Calu3 (cell line): Measurements from ENCODE around the gene LARP1. TPM values are rescaled to one million over a fixed set of nuclear protein-coding genes. Genes with fewer than 3 reads are reported as not detected.

Source experiments
- BruUV-seq: library from RNA; stranded (reverse); fragments of 400-500 nt; replicated peaks from 2 replicates; lab custom pipeline; 2021; lab: Mats Ljungman, UMichigan
- CTCF ChIA-PET: fragments of 300-600 bp; sonication (Branson Sonifier 250); formaldehyde crosslinking; loops from one replicate; lab custom pipeline; 2022; ENCODE audit warnings: antibody characterized with exemption; lab: Charles Lee
- DNase-seq: peaks from one replicate; pipeline ENCODE4 v3.0.0; 2022
- H3K27ac Mint-ChIP-seq: one replicate; pipeline ENCODE4 v1.8.0; 2022; ENCODE audit warnings: mixed read lengths; ENCODE audit not compliant: unreplicated experiment
- H3K27me3 Mint-ChIP-seq: one replicate; pipeline ENCODE4 v1.8.0; 2022; ENCODE audit warnings: mixed read lengths; ENCODE audit not compliant: unreplicated experiment
- H3K36me3 Mint-ChIP-seq: one replicate; pipeline ENCODE4 v1.8.0; 2022; ENCODE audit warnings: mild to moderate bottlenecking, moderate library complexity, mixed read lengths; ENCODE audit not compliant: insufficient read depth, unreplicated experiment
- H3K4me1 Mint-ChIP-seq: one replicate; pipeline ENCODE4 v1.8.0; 2022; ENCODE audit warnings: mild to moderate bottlenecking, low read depth, mixed read lengths; ENCODE audit not compliant: unreplicated experiment
- H3K4me3 Mint-ChIP-seq: one replicate; pipeline ENCODE4 v1.8.0; 2022; ENCODE audit warnings: mild to moderate bottlenecking, low read depth, moderate library complexity, mixed read lengths; ENCODE audit not compliant: unreplicated experiment
- H3K9me3 Mint-ChIP-seq: one replicate; pipeline ENCODE4 v1.8.0; 2022; ENCODE audit warnings: low read depth, mixed read lengths; ENCODE audit not compliant: unreplicated experiment
- intact Hi-C: fragments of 100-400 bp; cut with micrococcal nuclease; formaldehyde crosslinking; loops from one replicate; pipeline ENCODE4 v1.10.0; 2022; ENCODE audit not compliant: unreplicated experiment
- total RNA-seq: library from RNA; stranded (reverse); gene quantifications from 2 replicates; pipeline ENCODE4 v1.2.3, GENCODE V29; 2022
- TF ChIP-seq, protein P1 (sequence below): fragments of 200-600 bp; IDR thresholded peaks from one replicate; pipeline ENCODE4 v1.8.0; 2022; ENCODE audit warnings: antibody characterized with exemption; ENCODE audit not compliant: unreplicated experiment

Gene LARP1
- total RNA-seq, 1 experiment from 2014 or later, result 339 TPM

DNA sequence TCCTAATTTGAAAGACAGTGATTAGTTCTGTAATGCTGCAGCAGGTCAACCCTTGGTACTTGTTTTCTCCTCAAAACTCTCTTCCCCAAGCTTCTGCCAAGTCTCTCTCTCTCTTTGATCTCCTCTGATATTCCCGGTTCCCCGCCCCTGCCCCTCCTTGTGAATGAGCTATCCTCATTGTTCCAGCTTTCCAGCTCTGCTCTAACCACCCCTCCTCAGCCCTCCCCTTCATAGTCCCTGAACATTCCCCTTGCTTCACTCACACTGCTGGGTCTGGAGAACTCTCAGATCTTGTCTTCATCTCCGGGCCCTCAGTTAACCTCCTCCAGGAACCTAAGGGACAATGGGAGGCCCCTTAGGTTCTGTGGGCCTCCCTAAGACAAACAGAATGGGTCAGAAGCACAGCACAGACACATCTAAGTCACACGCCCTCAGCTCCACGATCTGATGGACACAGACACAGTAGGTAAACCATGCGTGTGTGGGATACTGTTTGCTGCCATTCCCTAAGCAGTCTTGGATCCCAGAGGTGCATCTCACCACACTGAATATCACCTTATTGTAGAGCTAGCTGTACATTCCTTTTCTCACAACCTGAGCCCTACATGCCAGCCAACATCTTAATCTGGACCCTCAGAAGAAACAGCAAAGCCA lies 17.4 kb upstream of the LARP1 start:
- H3K9me3 Mint-ChIP-seq, result no peaks in the 10 kb centered on the region
- H3K27me3 Mint-ChIP-seq, result no peaks in the 10 kb centered on the region
- intact Hi-C loops, result no loop called here
- no peak overlapping the region for H3K4me3 Mint-ChIP-seq
- TF ChIP-seq, protein P1, sequence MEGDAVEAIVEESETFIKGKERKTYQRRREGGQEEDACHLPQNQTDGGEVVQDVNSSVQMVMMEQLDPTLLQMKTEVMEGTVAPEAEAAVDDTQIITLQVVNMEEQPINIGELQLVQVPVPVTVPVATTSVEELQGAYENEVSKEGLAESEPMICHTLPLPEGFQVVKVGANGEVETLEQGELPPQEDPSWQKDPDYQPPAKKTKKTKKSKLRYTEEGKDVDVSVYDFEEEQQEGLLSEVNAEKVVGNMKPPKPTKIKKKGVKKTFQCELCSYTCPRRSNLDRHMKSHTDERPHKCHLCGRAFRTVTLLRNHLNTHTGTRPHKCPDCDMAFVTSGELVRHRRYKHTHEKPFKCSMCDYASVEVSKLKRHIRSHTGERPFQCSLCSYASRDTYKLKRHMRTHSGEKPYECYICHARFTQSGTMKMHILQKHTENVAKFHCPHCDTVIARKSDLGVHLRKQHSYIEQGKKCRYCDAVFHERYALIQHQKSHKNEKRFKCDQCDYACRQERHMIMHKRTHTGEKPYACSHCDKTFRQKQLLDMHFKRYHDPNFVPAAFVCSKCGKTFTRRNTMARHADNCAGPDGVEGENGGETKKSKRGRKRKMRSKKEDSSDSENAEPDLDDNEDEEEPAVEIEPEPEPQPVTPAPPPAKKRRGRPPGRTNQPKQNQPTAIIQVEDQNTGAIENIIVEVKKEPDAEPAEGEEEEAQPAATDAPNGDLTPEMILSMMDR, result no peak
- no peaks in the 10 kb centered on the region for H3K36me3 Mint-ChIP-seq
- BruUV-seq, result no TSS peak
- no peak overlapping the region for H3K27ac Mint-ChIP-seq
- no peaks in the 10 kb centered on the region for H3K4me1 Mint-ChIP-seq
- CTCF ChIA-PET, result no interaction called here
- no peak for DNase-seq

DNA sequence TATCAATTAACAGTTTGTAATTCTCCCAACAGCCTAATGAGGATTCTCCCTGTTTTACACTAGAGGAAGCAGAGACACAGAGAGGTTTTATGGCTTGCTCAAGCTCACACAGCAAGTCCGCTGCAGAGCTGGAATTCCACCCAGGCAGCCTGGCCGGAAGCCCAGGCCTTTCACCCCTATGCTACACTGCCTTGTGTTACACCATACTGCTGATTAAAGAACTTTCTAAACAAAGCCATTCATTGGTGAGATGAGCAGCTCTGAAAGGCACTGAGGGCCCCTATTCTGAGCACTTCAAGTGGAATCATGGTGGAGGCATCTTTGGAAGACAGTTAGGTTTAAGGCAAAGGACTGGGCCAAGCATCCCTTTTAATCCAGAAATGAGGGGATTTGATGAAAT lies 14.7 kb upstream of the LARP1 start:
- CTCF ChIA-PET, result interaction anchor here (0.8 kb wide), 1 partner anchor 26 kb away, joined by 3 read pairs; no protein-coding TSS in a partner anchor
- Mint-ChIP-seq H3K4me3 (no peak overlapping the region), H3K27me3 (no peaks in the 10 kb centered on the region), H3K4me1 (no peaks in the 10 kb centered on the region), H3K9me3 (no peaks in the 10 kb centered on the region), H3K27ac (no peak overlapping the region), H3K36me3 (no peaks in the 10 kb centered on the region)
- DNase-seq, result no peak
- intact Hi-C loops, result no loop called here
- BruUV-seq, result no TSS peak
- TF ChIP-seq, protein P1, result no peak

DNA sequence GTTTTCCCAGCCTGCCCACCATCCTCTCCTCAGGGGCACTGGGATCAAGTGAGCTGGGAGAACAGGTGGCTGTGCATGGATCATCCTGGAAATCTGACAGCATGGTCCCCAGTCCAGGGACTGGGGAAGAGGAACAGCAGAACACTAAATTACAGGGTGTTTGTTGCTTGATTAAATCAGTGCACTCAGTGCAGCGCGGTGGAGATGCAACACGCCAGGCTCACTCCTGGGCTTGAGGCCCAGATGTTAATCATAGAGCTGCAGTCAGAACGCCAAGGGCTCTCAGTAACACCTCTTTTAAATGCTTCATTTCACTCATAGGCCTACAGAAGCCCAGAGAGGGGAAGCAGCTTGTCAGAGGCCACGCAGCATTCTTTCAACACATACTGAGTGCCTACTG lies 14.2 kb upstream of the LARP1 start:
- no peak overlapping the region for H3K4me3 Mint-ChIP-seq
- H3K27ac Mint-ChIP-seq, result no peak overlapping the region

DNA sequence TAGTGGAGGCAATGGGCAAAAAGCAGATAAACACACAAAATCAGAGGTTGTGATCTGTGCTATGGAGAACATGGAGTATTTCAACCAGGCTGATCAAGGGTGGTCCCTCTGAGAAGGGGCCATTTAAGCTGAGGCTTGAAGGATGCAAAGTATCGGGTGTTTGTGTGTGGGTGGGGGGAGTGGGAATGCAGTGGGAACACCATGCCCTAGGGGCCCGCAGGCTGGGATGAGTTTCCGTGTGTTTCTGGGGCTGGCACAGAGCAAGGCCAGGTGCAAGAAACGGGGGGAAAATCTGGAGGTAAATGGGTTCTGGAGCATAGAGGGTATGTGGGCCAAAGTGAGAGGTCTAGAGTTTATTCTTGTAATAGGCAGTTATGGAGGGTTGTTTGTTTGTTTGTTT lies 13.8 kb upstream of the LARP1 start:
- Mint-ChIP-seq H3K9me3 (no peaks in the 10 kb centered on the region), H3K4me3 (no peak overlapping the region), H3K27ac (no peak overlapping the region), H3K27me3 (no peaks in the 10 kb centered on the region), H3K36me3 (no peaks in the 10 kb centered on the region), H3K4me1 (no peaks in the 10 kb centered on the region)
- CTCF ChIA-PET, result no interaction called here
- BruUV-seq, result no TSS peak
- intact Hi-C loops, result no loop called here
- TF ChIP-seq, protein P1, result no peak
- no peak for DNase-seq

More for the DNA sequence above, 14.2 kb upstream of the LARP1 start:
- TF ChIP-seq, protein P1, result no peak
- no TSS peak for BruUV-seq
- no peak for DNase-seq
- H3K4me1 Mint-ChIP-seq, result no peaks in the 10 kb centered on the region
- H3K27me3 Mint-ChIP-seq, result no peaks in the 10 kb centered on the region
- intact Hi-C loops, result no loop called here
- H3K36me3 Mint-ChIP-seq, result no peaks in the 10 kb centered on the region
- H3K9me3 Mint-ChIP-seq, result no peaks in the 10 kb centered on the region
- CTCF ChIA-PET, result no interaction called here
